ENCODE data around the gene LHFPL5.

The LHFPL5 gene

GRCh38 chr6:35808688-35809087 is 3.5 kb downstream of the LHFPL5 start:
- no peak for DNase-seq
- H3K27me3 Mint-ChIP-seq = peaks cover 18% of the 10 kb centered on the region
- no peaks in the 10 kb centered on the region for H3K9me3 Mint-ChIP-seq
- no peaks in the 10 kb centered on the region for H3K36me3 Mint-ChIP-seq
- CTCF ChIA-PET = no interaction called here
- H3K4me3 Mint-ChIP-seq = no peak overlapping the region
- peaks cover 3% of the 10 kb centered on the region for H3K4me1 Mint-ChIP-seq
- H3K27ac Mint-ChIP-seq = no peak overlapping the region

- Mint-ChIP-seq H3K4me3 (no peak overlapping the region), H3K4me1 (peaks cover under 1% of the 10 kb centered on the region), H3K9me3 (no peaks in the 10 kb centered on the region), H3K36me3 (no peaks in the 10 kb centered on the region), H3K27ac (no peak overlapping the region), H3K27me3 (peaks cover 21% of the 10 kb centered on the region)
- DNase-seq = no peak
- CTCF ChIA-PET = no interaction called here
Observed at GRCh38 chr6:35809809-35810208, 4.7 kb downstream of the LHFPL5 start.

GRCh38 chr6:35810971-35811698 is 6.0 kb downstream of the LHFPL5 start:
- no peaks in the 10 kb centered on the region for H3K36me3 Mint-ChIP-seq
- H3K4me1 Mint-ChIP-seq = no peaks in the 10 kb centered on the region
- no peaks in the 10 kb centered on the region for H3K9me3 Mint-ChIP-seq
- no peak overlapping the region for H3K27ac Mint-ChIP-seq
- peaks cover 15% of the 10 kb centered on the region for H3K27me3 Mint-ChIP-seq
- no peak overlapping the region for H3K4me3 Mint-ChIP-seq
- DNase-seq = no peak
- CTCF ChIA-PET = interaction anchor here (0.5 kb wide), 1 partner anchor 640 kb away, joined by 3 read pairs; no protein-coding TSS in a partner anchor

- CTCF ChIA-PET = interaction anchor here (0.5 kb wide), 1 partner anchor 640 kb away, joined by 3 read pairs; no protein-coding TSS in a partner anchor
- DNase-seq = no peak
- peaks cover 15% of the 10 kb centered on the region for H3K27me3 Mint-ChIP-seq
- H3K9me3 Mint-ChIP-seq = no peaks in the 10 kb centered on the region
- no peaks in the 10 kb centered on the region for H3K36me3 Mint-ChIP-seq
- no peaks in the 10 kb centered on the region for H3K4me1 Mint-ChIP-seq
- H3K4me3 Mint-ChIP-seq = no peak overlapping the region
- no peak overlapping the region for H3K27ac Mint-ChIP-seq
Observed at GRCh38 chr6:35811699-35811995, 6.5 kb downstream of the LHFPL5 start.

GRCh38 chr6:35817515-35817914 is 12.4 kb downstream of the LHFPL5 start:
- DNase-seq = no peak
- H3K27me3 Mint-ChIP-seq = peaks cover 15% of the 10 kb centered on the region
- CTCF ChIA-PET = no interaction called here
- H3K4me1 Mint-ChIP-seq = no peaks in the 10 kb centered on the region
- H3K27ac Mint-ChIP-seq = no peak overlapping the region
- no peaks in the 10 kb centered on the region for H3K36me3 Mint-ChIP-seq
- H3K4me3 Mint-ChIP-seq = no peak overlapping the region
- H3K9me3 Mint-ChIP-seq = peaks cover 6% of the 10 kb centered on the region

- no peak overlapping the region for H3K27ac Mint-ChIP-seq
- no peaks in the 10 kb centered on the region for H3K9me3 Mint-ChIP-seq
- peaks cover 10% of the 10 kb centered on the region for H3K27me3 Mint-ChIP-seq
- no peaks in the 10 kb centered on the region for H3K4me1 Mint-ChIP-seq
- DNase-seq = no peak
- no peaks in the 10 kb centered on the region for H3K36me3 Mint-ChIP-seq
- no peak overlapping the region for H3K4me3 Mint-ChIP-seq
- CTCF ChIA-PET = no interaction called here
Observed at GRCh38 chr6:35823601-35824000, 18.4 kb downstream of the LHFPL5 start.

- no peaks in the 10 kb centered on the region for H3K36me3 Mint-ChIP-seq
- no peaks in the 10 kb centered on the region for H3K4me1 Mint-ChIP-seq
- DNase-seq = no peak
- peaks cover 5% of the 10 kb centered on the region for H3K27me3 Mint-ChIP-seq
- H3K9me3 Mint-ChIP-seq = no peaks in the 10 kb centered on the region
- no peak overlapping the region for H3K4me3 Mint-ChIP-seq
- CTCF ChIA-PET = no interaction called here
- no peak overlapping the region for H3K27ac Mint-ChIP-seq
Observed at GRCh38 chr6:35824552-35825192, 19.5 kb downstream of the LHFPL5 start.

- Mint-ChIP-seq H3K27me3 (peaks cover 4% of the 10 kb centered on the region), H3K27ac (no peak overlapping the region), H3K4me3 (no peak overlapping the region), H3K9me3 (no peaks in the 10 kb centered on the region), H3K4me1 (no peaks in the 10 kb centered on the region), H3K36me3 (peaks cover 10% of the 10 kb centered on the region)
- CTCF ChIA-PET = no interaction called here
- DNase-seq = no peak
Observed at GRCh38 chr6:35829306-35829705, 24.2 kb downstream of the LHFPL5 start.

- H3K36me3 Mint-ChIP-seq = peaks cover 27% of the 10 kb centered on the region
- no peaks in the 10 kb centered on the region for H3K27me3 Mint-ChIP-seq
- no peaks in the 10 kb centered on the region for H3K4me1 Mint-ChIP-seq
- no peak overlapping the region for H3K4me3 Mint-ChIP-seq
- H3K9me3 Mint-ChIP-seq = no peaks in the 10 kb centered on the region
- DNase-seq = no peak
- CTCF ChIA-PET = no interaction called here
- no peak overlapping the region for H3K27ac Mint-ChIP-seq
Observed at GRCh38 chr6:35831257-35832007, 26.3 kb downstream of the LHFPL5 start.

GRCh38 chr6:35833536-35833935 is 28.4 kb downstream of the LHFPL5 start:
- no peak for DNase-seq
- Mint-ChIP-seq H3K9me3 (no peaks in the 10 kb centered on the region), H3K4me3 (no peak overlapping the region), H3K27ac (no peak overlapping the region), H3K27me3 (no peaks in the 10 kb centered on the region), H3K4me1 (no peaks in the 10 kb centered on the region), H3K36me3 (peaks cover 33% of the 10 kb centered on the region)
- CTCF ChIA-PET = no interaction called here

GRCh38 chr6:35839019-35839418 is 33.9 kb downstream of the LHFPL5 start:
- DNase-seq = no peak
- Mint-ChIP-seq H3K27me3 (no peaks in the 10 kb centered on the region), H3K4me3 (no peak overlapping the region), H3K9me3 (no peaks in the 10 kb centered on the region), H3K27ac (no peak overlapping the region), H3K4me1 (no peaks in the 10 kb centered on the region), H3K36me3 (peaks cover 56% of the 10 kb centered on the region)
- CTCF ChIA-PET = interaction anchor here (1.1 kb wide), 1 partner anchor 40 kb away, joined by 3 read pairs; no protein-coding TSS in a partner anchor

- CTCF ChIA-PET = no interaction called here
- no peak overlapping the region for H3K27ac Mint-ChIP-seq
- H3K27me3 Mint-ChIP-seq = no peaks in the 10 kb centered on the region
Observed at GRCh38 chr6:35842381-35842780, 37.2 kb downstream of the LHFPL5 start.

GRCh38 chr6:35844290-35844689 is 39.1 kb downstream of the LHFPL5 start:
- no peak for DNase-seq
- H3K36me3 Mint-ChIP-seq = peaks cover 57% of the 10 kb centered on the region
- CTCF ChIA-PET = no interaction called here
- H3K27ac Mint-ChIP-seq = no peak overlapping the region
- no peaks in the 10 kb centered on the region for H3K4me1 Mint-ChIP-seq
- H3K4me3 Mint-ChIP-seq = no peak overlapping the region
- H3K27me3 Mint-ChIP-seq = no peaks in the 10 kb centered on the region
- no peaks in the 10 kb centered on the region for H3K9me3 Mint-ChIP-seq

More at GRCh38 chr6:35842381-35842780, 37.2 kb downstream of the LHFPL5 start:
- no peak for DNase-seq
- H3K36me3 Mint-ChIP-seq = peaks cover 53% of the 10 kb centered on the region
- no peak overlapping the region for H3K4me3 Mint-ChIP-seq
- H3K4me1 Mint-ChIP-seq = no peaks in the 10 kb centered on the region
- H3K9me3 Mint-ChIP-seq = no peaks in the 10 kb centered on the region

GRCh38 chr6:35850208-35850607 is 45.1 kb downstream of the LHFPL5 start:
- Mint-ChIP-seq H3K4me3 (no peak overlapping the region), H3K4me1 (no peaks in the 10 kb centered on the region), H3K36me3 (peaks cover 66% of the 10 kb centered on the region), H3K27me3 (no peaks in the 10 kb centered on the region), H3K27ac (no peak overlapping the region), H3K9me3 (no peaks in the 10 kb centered on the region)
- CTCF ChIA-PET = no interaction called here
- DNase-seq = no peak

GRCh38 chr6:35852994-35853393 is 47.8 kb downstream of the LHFPL5 start:
- Mint-ChIP-seq H3K27me3 (no peaks in the 10 kb centered on the region), H3K4me3 (no peak overlapping the region), H3K27ac (no peak overlapping the region), H3K36me3 (peaks cover 68% of the 10 kb centered on the region), H3K9me3 (no peaks in the 10 kb centered on the region), H3K4me1 (no peaks in the 10 kb centered on the region)
- no peak for DNase-seq
- CTCF ChIA-PET = no interaction called here
